H9 (cell line): ENCODE measurements around the gene BACH2. TPM values are rescaled to one million over a fixed set of nuclear protein-coding genes. Genes with fewer than 3 reads are reported as not detected.

Source experiments
- DNase-seq: peaks from one replicate; pipeline ENCODE4 v3.0.0-alpha.2; 2017
- H2AFZ ChIP-seq: one replicate; pipeline ENCODE4 v1.6.1; 2013; ENCODE audit warnings: mild to moderate bottlenecking, low read length, control low read depth, moderate library complexity
- H2AK5ac ChIP-seq: 2 replicates; pipeline ENCODE4 v1.6.1; 2013; ENCODE audit warnings: low read length, control low read depth, mixed read lengths; ENCODE audit not compliant: insufficient read length
- H2BK120ac ChIP-seq: one replicate; pipeline ENCODE4 v1.6.1; 2013; ENCODE audit warnings: low read depth, mild to moderate bottlenecking, low read length, control low read depth, inconsistent platforms; ENCODE audit not compliant: poor library complexity, severe bottlenecking
- H2BK12ac ChIP-seq: 2 replicates; pipeline ENCODE4 v1.6.1; 2013; ENCODE audit warnings: low read length, control low read depth, mixed read lengths, low read depth; ENCODE audit not compliant: insufficient read length
- H2BK15ac ChIP-seq: 2 replicates; pipeline ENCODE4 v1.6.1; 2013; ENCODE audit warnings: low read depth, low read length, control low read depth
- H2BK20ac ChIP-seq: one replicate; pipeline ENCODE4 v1.6.1; 2013; ENCODE audit warnings: low read depth, mild to moderate bottlenecking, low read length, control low read depth, inconsistent platforms; ENCODE audit not compliant: poor library complexity, severe bottlenecking
- H2BK5ac ChIP-seq: 2 replicates; pipeline ENCODE4 v1.6.1; 2013; ENCODE audit warnings: low read length, control low read depth, mixed read lengths; ENCODE audit not compliant: insufficient read length
- H3K14ac ChIP-seq: 2 replicates; pipeline ENCODE4 v1.6.1; 2013; ENCODE audit warnings: low read length, control low read depth; ENCODE audit not compliant: insufficient read depth
- H3K18ac ChIP-seq: 2 replicates; pipeline ENCODE4 v1.6.1; 2013; ENCODE audit warnings: low read depth, mild to moderate bottlenecking, mixed read lengths, low read length, control low read depth; ENCODE audit not compliant: insufficient read length
- H3K23ac ChIP-seq: 2 replicates; pipeline ENCODE4 v1.6.1; 2013; ENCODE audit warnings: low read length, control low read depth, mixed read lengths, low read depth; ENCODE audit not compliant: insufficient read length
- H3K23me2 ChIP-seq: 2 replicates; pipeline ENCODE4 v1.6.1; 2013; ENCODE audit warnings: low read depth, mild to moderate bottlenecking, mixed read lengths, low read length, control low read depth; ENCODE audit not compliant: insufficient read length, poor library complexity, severe bottlenecking
- H3K27ac ChIP-seq: 2 replicates; pipeline ENCODE4 v1.5.1; 2013; ENCODE audit warnings: low read length, control low read depth, mixed read lengths, low read depth; ENCODE audit not compliant: insufficient read length
- H3K27me3 ChIP-seq: 2 replicates; pipeline ENCODE4 v1.6.1; 2013; ENCODE audit warnings: low read length, control low read depth, inconsistent platforms; ENCODE audit not compliant: insufficient read depth
- H3K4ac ChIP-seq: 2 replicates; pipeline ENCODE4 v1.6.1; 2013; ENCODE audit warnings: low read depth, mild to moderate bottlenecking, control low read depth, inconsistent platforms, low read length, moderate library complexity
- H3K4me1 ChIP-seq: 2 replicates; pipeline ENCODE4 v1.6.1; 2013; ENCODE audit warnings: low read length, control low read depth, inconsistent platforms; ENCODE audit not compliant: insufficient read depth
- H3K4me2 ChIP-seq: 2 replicates; pipeline ENCODE4 v1.6.1; 2013; ENCODE audit warnings: low read length, control low read depth, mixed read lengths; ENCODE audit not compliant: insufficient read length, insufficient read depth
- H3K56ac ChIP-seq: 2 replicates; pipeline ENCODE4 v1.6.1; 2013; ENCODE audit warnings: low read depth, mild to moderate bottlenecking, mixed read lengths, low read length, control low read depth; ENCODE audit not compliant: insufficient read length
- H3K79me1 ChIP-seq: 2 replicates; pipeline ENCODE4 v1.6.1; 2013; ENCODE audit warnings: low read depth, mild to moderate bottlenecking, moderate library complexity, low read length, control low read depth, inconsistent platforms; ENCODE audit not compliant: insufficient read depth, poor library complexity, severe bottlenecking
- H3K79me2 ChIP-seq: 2 replicates; pipeline ENCODE4 v1.6.1; 2013; ENCODE audit warnings: low read length, control low read depth, inconsistent platforms; ENCODE audit not compliant: insufficient read depth
- H3K9ac ChIP-seq: 2 replicates; pipeline ENCODE4 v1.6.1; 2013; ENCODE audit warnings: low read length, control low read depth, mixed read lengths; ENCODE audit not compliant: insufficient read length; ENCODE audit errors: extremely low read depth
- H3K9me3 ChIP-seq: one replicate; pipeline ENCODE4 v1.6.1; 2013; ENCODE audit warnings: low read depth, low read length, inconsistent platforms; ENCODE audit not compliant: control insufficient read depth
- H3T11ph ChIP-seq: one replicate; pipeline ENCODE4 v1.6.1; 2013; ENCODE audit warnings: mild to moderate bottlenecking, low read length, control low read depth, inconsistent platforms
- H4K20me1 ChIP-seq: one replicate; pipeline ENCODE4 v1.6.1; 2013; ENCODE audit not compliant: control insufficient read depth, insufficient read length, insufficient read depth
- H4K5ac ChIP-seq: 2 replicates; pipeline ENCODE4 v1.6.1; 2013; ENCODE audit warnings: low read depth, mild to moderate bottlenecking, mixed read lengths, low read length, control low read depth; ENCODE audit not compliant: insufficient read length
- H4K8ac ChIP-seq: replicated peaks from 2 replicates; pipeline ENCODE4 v1.6.1; 2013; ENCODE audit warnings: low read length, control low read depth, mixed read lengths, low read depth; ENCODE audit not compliant: insufficient read length
- H4K91ac ChIP-seq: 2 replicates; pipeline ENCODE4 v1.6.1; 2013; ENCODE audit warnings: low read depth, mild to moderate bottlenecking, moderate library complexity, mixed read lengths, low read length, control low read depth; ENCODE audit not compliant: insufficient read length
- H3K27ac Mint-ChIP-seq, 3 experiments: 2 replicates in 2 of 3; 3 replicates in 1 of 3; pipeline ENCODE4 v1.8.0; 2020 to 2021; ENCODE audit warnings: mixed read lengths in 3 of 3, mild to moderate bottlenecking in 1 of 3, moderate library complexity in 1 of 3
- H3K27me3 Mint-ChIP-seq: 2 replicates; pipeline ENCODE4 v1.8.0; 2021; ENCODE audit warnings: low read depth, mild to moderate bottlenecking, moderate library complexity, mixed read lengths
- H3K36me3 Mint-ChIP-seq, 3 experiments: 2 replicates in 2 of 3; 3 replicates in 1 of 3; pipeline ENCODE4 v1.8.0; 2020 to 2021; ENCODE audit warnings: low read depth in 3 of 3, mixed read lengths in 3 of 3; ENCODE audit not compliant: insufficient read depth in 1 of 3
- H3K4me1 Mint-ChIP-seq, 2 experiments: 2 replicates each; pipeline ENCODE4 v1.8.0; 2020; ENCODE audit warnings: mixed read lengths in 2 of 2
- H3K4me3 Mint-ChIP-seq, 2 experiments: 2 replicates in 1 of 2; 3 replicates in 1 of 2; pipeline ENCODE4 v1.8.0; 2020 to 2021; ENCODE audit warnings: mild to moderate bottlenecking in 2 of 2, mixed read lengths in 2 of 2, moderate library complexity in 1 of 2
- H3K9me3 Mint-ChIP-seq, 2 experiments: 2 replicates in 1 of 2; 3 replicates in 1 of 2; pipeline ENCODE4 v1.8.0; 2020; ENCODE audit warnings: mild to moderate bottlenecking in 2 of 2, mixed read lengths in 2 of 2, moderate library complexity in 1 of 2
- WGBS: extraction: QIAGEN DNeasy Blood & Tissue Kit; methylation state at CpG from one replicate; pipeline ENCODE4 v1.1.7; 2013; ENCODE audit warnings: missing lambda C conversion rate, low lambda C conversion rate, mixed read lengths; ENCODE audit not compliant: insufficient read length; ENCODE audit errors: extremely low coverage; 5-methylcytosine and 5-hydroxymethylcytosine counted together
- total RNA-seq: library from RNA; stranded (reverse); gene quantifications from 2 replicates; pipeline ENCODE4 v1.2.1, GENCODE V29; 2021
- TF ChIP-seq, protein P1 (sequence below): fragments of 200-600 bp; sonication (generic); conservative IDR thresholded peaks from 3 replicates; pipeline ENCODE4 v1.8.0; 2021; ENCODE audit warnings: antibody characterized with exemption, mild to moderate bottlenecking

The BACH2 gene
- total RNA-seq, 1 experiment from 2014 or later, result 2.0 TPM

DNA sequence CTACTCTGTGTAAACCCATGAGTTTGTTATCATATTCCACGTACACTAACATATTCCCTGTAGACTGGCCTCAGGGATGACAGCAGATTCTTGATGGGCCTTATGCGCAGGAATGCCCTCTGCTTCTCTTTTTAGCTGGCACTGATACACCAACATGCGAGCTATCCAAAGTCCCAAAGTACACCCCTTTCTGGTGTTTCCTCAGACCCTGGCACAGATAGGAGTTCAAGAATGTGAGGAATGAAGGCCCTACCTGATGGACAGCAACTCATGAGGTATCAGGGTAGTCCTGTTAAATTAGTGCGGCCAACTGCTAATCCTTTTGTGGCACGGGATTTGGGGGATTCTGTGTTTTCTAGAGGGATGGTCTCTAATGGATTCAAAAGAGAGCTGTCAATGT, 93.0 kb downstream of the BACH2 start:
- Histone ChIP-seq H3K79me1 (no peaks in the 10 kb centered on the region), H4K5ac (no peak overlapping the region), H3K79me2 (no peaks in the 10 kb centered on the region), H3K4me2 (no peak overlapping the region), H3K18ac (no peak overlapping the region), H3K4ac (no peak overlapping the region), H2BK5ac (no peak overlapping the region), H2BK12ac (no peak overlapping the region), H3K56ac (no peak overlapping the region), H3K23me2 (no peaks in the 10 kb centered on the region), H3K14ac (no peak overlapping the region), H2AK5ac (no peak overlapping the region), H4K91ac (no peak overlapping the region), H3K27me3 (no peaks in the 10 kb centered on the region), H3K9me3 (no peaks in the 10 kb centered on the region), H4K20me1 (no peaks in the 10 kb centered on the region), H2BK15ac (no peak overlapping the region), H3T11ph (no peak overlapping the region), H2BK120ac (no peak overlapping the region), H2BK20ac (no peak overlapping the region), H3K9ac (no peak overlapping the region), H4K8ac (no peak overlapping the region), H3K23ac (no peak overlapping the region), H3K27ac (no peak overlapping the region), H2AFZ (no peak overlapping the region), H3K4me1 (no peaks in the 10 kb centered on the region)
- Mint-ChIP-seq H3K9me3 (peaks cover 2 to 4% of the 10 kb centered on the region in 2 experiments; a peak in 3 of 5 replicates), H3K4me3 (no peak overlapping the region), H3K27ac (peak overlapping the region in 1 of 3 experiments; percentile 82; a peak in 1 of 7 replicates), H3K4me1 (0 out of 4 replicates have a peak, but pooled peaks cover 0 to 2% of the 10 kb centered on the region in 2 experiments), H3K36me3 (peaks cover 2 to 9% (median 3%) of the 10 kb centered on the region in 3 experiments; a peak in 5 of 7 replicates), H3K27me3 (no peaks in the 10 kb centered on the region)
- TF ChIP-seq, protein P1, sequence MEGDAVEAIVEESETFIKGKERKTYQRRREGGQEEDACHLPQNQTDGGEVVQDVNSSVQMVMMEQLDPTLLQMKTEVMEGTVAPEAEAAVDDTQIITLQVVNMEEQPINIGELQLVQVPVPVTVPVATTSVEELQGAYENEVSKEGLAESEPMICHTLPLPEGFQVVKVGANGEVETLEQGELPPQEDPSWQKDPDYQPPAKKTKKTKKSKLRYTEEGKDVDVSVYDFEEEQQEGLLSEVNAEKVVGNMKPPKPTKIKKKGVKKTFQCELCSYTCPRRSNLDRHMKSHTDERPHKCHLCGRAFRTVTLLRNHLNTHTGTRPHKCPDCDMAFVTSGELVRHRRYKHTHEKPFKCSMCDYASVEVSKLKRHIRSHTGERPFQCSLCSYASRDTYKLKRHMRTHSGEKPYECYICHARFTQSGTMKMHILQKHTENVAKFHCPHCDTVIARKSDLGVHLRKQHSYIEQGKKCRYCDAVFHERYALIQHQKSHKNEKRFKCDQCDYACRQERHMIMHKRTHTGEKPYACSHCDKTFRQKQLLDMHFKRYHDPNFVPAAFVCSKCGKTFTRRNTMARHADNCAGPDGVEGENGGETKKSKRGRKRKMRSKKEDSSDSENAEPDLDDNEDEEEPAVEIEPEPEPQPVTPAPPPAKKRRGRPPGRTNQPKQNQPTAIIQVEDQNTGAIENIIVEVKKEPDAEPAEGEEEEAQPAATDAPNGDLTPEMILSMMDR, result no peak
- no peak for DNase-seq
- no CpG with 5 or more reads among the region's 5 CpGs for WGBS
